HepG2 (cell line): Measurements from ENCODE around the gene NGB. TPM values are rescaled to one million over a fixed set of nuclear protein-coding genes. Genes with fewer than 3 reads are reported as not detected.

Experiments
- AHR ChIP-seq: IDR thresholded peaks from 2 replicates; pipeline ENCODE4 v1.6.1; 2018; ENCODE audit warnings: missing genetic modification reagents, missing compliant biosample characterization
- AKAP8 ChIP-seq: sonication (generic); formaldehyde crosslinking; IDR thresholded peaks from 2 replicates; pipeline ENCODE4 v1.5.1; 2020; ENCODE audit warnings: mild to moderate bottlenecking, missing genetic modification reagents
- ESRRA ChIP-seq: sonication (generic); formaldehyde crosslinking; IDR thresholded peaks from 2 replicates; pipeline ENCODE4 v1.5.1; 2020; ENCODE audit warnings: mild to moderate bottlenecking, low read depth, missing genetic modification reagents
- KDM5B ChIP-seq: sonication (generic); formaldehyde crosslinking; IDR thresholded peaks from 2 replicates; pipeline ENCODE4 v1.4.0; 2020; ENCODE audit warnings: missing genetic modification reagents, mild to moderate bottlenecking, borderline replicate concordance
- MATR3 ChIP-seq: sonication (generic); formaldehyde crosslinking; IDR thresholded peaks from 2 replicates; pipeline ENCODE4 v1.4.0; 2020; ENCODE audit warnings: missing genetic modification reagents
- SIX4 ChIP-seq: sonication (generic); formaldehyde crosslinking; IDR thresholded peaks from 2 replicates; pipeline ENCODE4 v1.4.0; 2020; ENCODE audit warnings: missing genetic modification reagents
- SOX13 ChIP-seq, 3 experiments: fragments of 450-650 bp in 1 of 3; sonication (generic) in 1 of 3; formaldehyde crosslinking in 1 of 3; IDR thresholded peaks in 2 of 3; conservative IDR thresholded peaks in 1 of 3; 2 replicates each; pipeline versions ENCODE4 v1.5.0 to v1.6.1; 2016 to 2020; ENCODE audit warnings: antibody characterized with exemption in 1 of 3, mild to moderate bottlenecking in 1 of 3, missing compliant biosample characterization in 1 of 3, missing genetic modification reagents in 1 of 3, moderate library complexity in 1 of 3
- SP5 ChIP-seq: IDR thresholded peaks from 2 replicates; pipeline ENCODE4 v1.6.1; 2016; ENCODE audit warnings: low read depth, borderline replicate concordance
- TCF7 ChIP-seq: sonication (generic); IDR thresholded peaks from 2 replicates; pipeline ENCODE4 v1.6.1; 2016; ENCODE audit warnings: antibody characterized with exemption, low read depth
- ZBTB44 ChIP-seq: sonication (generic); formaldehyde crosslinking; IDR thresholded peaks from 2 replicates; pipeline ENCODE4 v1.4.0; 2020; ENCODE audit warnings: missing genetic modification reagents
- ZFP62 ChIP-seq: sonication (generic); formaldehyde crosslinking; IDR thresholded peaks from 2 replicates; pipeline ENCODE4 v1.4.0; 2020; ENCODE audit warnings: missing genetic modification reagents
- ZNF432 ChIP-seq: sonication (generic); formaldehyde crosslinking; IDR thresholded peaks from 2 replicates; pipeline ENCODE4 v1.5.0; 2020; ENCODE audit warnings: missing genetic modification reagents, mild to moderate bottlenecking, borderline replicate concordance
- ZNF704 ChIP-seq: sonication (generic); formaldehyde crosslinking; IDR thresholded peaks from 2 replicates; pipeline ENCODE4 v1.8.1; 2023; ENCODE audit warnings: mild to moderate bottlenecking, inconsistent platforms, moderate library complexity, missing genetic modification reagents, borderline replicate concordance
- ZNF777 ChIP-seq: sonication (generic); formaldehyde crosslinking; IDR thresholded peaks from 2 replicates; pipeline ENCODE4 v1.4.0; 2020; ENCODE audit warnings: missing genetic modification reagents
- polyA plus RNA-seq, 8 experiments: library from polyadenylated mRNA; depleted of rRNA in 3 of 8; stranded (reverse) in 7 of 8; unstranded in 1 of 8; fragments of >200 nt; fragmentation: Illumina TruSeq in 4 of 8; extraction: Trizol in 4 of 8; gene quantifications; 2 replicates each; pipeline versions ENCODE4 v1.2.1 to v1.2.3, GENCODE V29; 2011 to 2016; ENCODE audit warnings: low read depth in 4 of 8, missing spikeins in 1 of 8, mixed read lengths in 1 of 8; ENCODE audit not compliant: insufficient read depth in 1 of 8
- total RNA-seq, 5 experiments: library from RNA; depleted of rRNA; stranded (reverse); fragments of >200 nt; fragmentation: Illumina TruSeq; extraction: Trizol; gene quantifications; 2 replicates each; pipeline ENCODE4 v1.2.3, GENCODE V29; 2016; ENCODE audit warnings: low read depth in 1 of 5
- TF ChIP-seq, protein P1 (sequence below): sonication (generic); formaldehyde crosslinking; IDR thresholded peaks from 2 replicates; pipeline ENCODE4 v1.4.0; 2020; ENCODE audit warnings: missing genetic modification reagents
- TF ChIP-seq, protein P2 (sequence below): sonication (generic); formaldehyde crosslinking; IDR thresholded peaks from 2 replicates; pipeline ENCODE4 v1.5.1; 2020; ENCODE audit warnings: mild to moderate bottlenecking, moderate library complexity, missing genetic modification reagents
- TF ChIP-seq, protein P3 (sequence below): sonication (generic); formaldehyde crosslinking; IDR thresholded peaks from 2 replicates; pipeline ENCODE4 v1.8.0; 2022; ENCODE audit warnings: missing genetic modification reagents, mild to moderate bottlenecking, inconsistent platforms, borderline replicate concordance

Gene NGB
- total and polyA plus RNA-seq, 2 of the 13 experiments (the other 11 are each of a cell fraction or from before 2014, with no cell fraction given), result 0.04 TPM; not detected in 1

DNA sequence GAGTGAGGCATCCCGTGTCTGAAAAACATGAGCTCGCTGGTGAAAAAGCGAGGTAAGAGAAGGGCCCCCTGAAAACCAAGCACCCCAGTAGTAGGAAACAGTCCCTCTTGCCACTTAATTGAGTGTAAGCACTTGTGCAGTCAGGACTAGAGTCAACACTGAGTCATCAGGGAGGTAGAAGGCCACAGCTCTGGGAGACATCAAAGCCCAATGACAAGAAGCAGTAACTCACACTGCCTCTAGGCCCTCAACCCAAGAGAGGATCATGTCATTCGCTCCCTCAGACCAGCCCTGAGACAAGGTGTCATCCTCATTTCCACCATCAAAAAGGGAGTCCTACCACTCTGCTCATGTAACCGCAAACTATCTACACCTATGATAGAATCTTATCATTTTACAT is 31.9 kb upstream of the NGB start (continued):
- TF ChIP-seq, protein P1, sequence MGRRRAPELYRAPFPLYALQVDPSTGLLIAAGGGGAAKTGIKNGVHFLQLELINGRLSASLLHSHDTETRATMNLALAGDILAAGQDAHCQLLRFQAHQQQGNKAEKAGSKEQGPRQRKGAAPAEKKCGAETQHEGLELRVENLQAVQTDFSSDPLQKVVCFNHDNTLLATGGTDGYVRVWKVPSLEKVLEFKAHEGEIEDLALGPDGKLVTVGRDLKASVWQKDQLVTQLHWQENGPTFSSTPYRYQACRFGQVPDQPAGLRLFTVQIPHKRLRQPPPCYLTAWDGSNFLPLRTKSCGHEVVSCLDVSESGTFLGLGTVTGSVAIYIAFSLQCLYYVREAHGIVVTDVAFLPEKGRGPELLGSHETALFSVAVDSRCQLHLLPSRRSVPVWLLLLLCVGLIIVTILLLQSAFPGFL (CRISPR knock-in tag), result no peak
- TF ChIP-seq, protein P2, sequence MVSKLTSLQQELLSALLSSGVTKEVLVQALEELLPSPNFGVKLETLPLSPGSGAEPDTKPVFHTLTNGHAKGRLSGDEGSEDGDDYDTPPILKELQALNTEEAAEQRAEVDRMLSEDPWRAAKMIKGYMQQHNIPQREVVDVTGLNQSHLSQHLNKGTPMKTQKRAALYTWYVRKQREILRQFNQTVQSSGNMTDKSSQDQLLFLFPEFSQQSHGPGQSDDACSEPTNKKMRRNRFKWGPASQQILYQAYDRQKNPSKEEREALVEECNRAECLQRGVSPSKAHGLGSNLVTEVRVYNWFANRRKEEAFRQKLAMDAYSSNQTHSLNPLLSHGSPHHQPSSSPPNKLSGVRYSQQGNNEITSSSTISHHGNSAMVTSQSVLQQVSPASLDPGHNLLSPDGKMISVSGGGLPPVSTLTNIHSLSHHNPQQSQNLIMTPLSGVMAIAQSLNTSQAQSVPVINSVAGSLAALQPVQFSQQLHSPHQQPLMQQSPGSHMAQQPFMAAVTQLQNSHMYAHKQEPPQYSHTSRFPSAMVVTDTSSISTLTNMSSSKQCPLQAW (CRISPR knock-in tag), result no peak
- TF ChIP-seq ZNF777 (no peak), ZNF704 (CRISPR knock-in tag) (no peak), AHR (CRISPR knock-in tag) (no peak), MATR3 (CRISPR knock-in tag) (no peak), ESRRA (no peak), ZBTB44 (CRISPR knock-in tag) (no peak), SOX13 (IDR thresholded peaks at IDR 0.05) (no peak), SOX13 (CRISPR knock-in tag; conservative IDR thresholded peaks at IDR 0.05 in 1 of 2, IDR thresholded peaks at IDR 0.05 in 1 of 2) (peak in 1 of 2 experiments; percentile 31; a peak in 1 of 4 replicates), KDM5B (CRISPR knock-in tag) (no peak), ZFP62 (CRISPR knock-in tag) (no peak), SP5 (CRISPR knock-in tag) (no peak), ZNF432 (no peak), TCF7 (peak; percentile 73; the same call in 1 of the 2 replicates), SIX4 (no peak), AKAP8 (CRISPR knock-in tag) (no peak)
- TF ChIP-seq, protein P3, sequence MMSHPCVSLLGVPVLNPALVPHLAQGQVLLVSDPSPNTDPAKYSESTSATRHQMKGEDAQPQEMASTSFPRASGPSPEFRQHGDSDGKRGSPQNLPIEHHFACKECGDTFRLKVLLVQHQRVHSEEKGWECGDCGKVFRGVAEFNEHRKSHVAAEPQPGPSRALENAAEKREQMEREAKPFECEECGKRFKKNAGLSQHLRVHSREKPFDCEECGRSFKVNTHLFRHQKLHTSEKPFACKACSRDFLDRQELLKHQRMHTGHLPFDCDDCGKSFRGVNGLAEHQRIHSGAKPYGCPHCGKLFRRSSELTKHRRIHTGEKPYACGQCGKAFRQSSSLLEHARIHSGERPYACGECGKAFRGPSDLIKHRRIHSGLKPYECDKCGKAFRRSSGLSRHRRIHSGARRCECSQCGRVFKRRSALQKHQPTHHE (CRISPR knock-in tag), result no peak
